ENCODE measurements around the gene SCYL1.

The SCYL1 gene

GRCh38 chr11:65524741-65525545 lies at the start of gene SCYL1:
Gene SCYL1, plus strand, starts transcription at chr11:65525083. Its CDS starts 71 bp downstream, at chr11:65525154.
- DNase-seq (ENCODE audit: low read depth in 2 of 2), result peak; percentile 82

GRCh38 chr11:65476632-65477148 lies 48.2 kb upstream of the SCYL1 start:
- DNase-seq (ENCODE audit: low read depth in 2 of 2), result no peak

- DNase-seq (ENCODE audit: low read depth in 2 of 2), result peak; percentile 83 to 93
Observed at GRCh38 chr11:65477149-65477965, 47.5 kb upstream of the SCYL1 start.

- DNase-seq (ENCODE audit: low read depth in 2 of 2), result no peak
Observed at GRCh38 chr11:65478388-65479183, 46.3 kb upstream of the SCYL1 start.

- DNase-seq (ENCODE audit: low read depth in 2 of 2), result no peak
Observed at GRCh38 chr11:65479184-65480145, 45.4 kb upstream of the SCYL1 start.

- DNase-seq (ENCODE audit: low read depth in 2 of 2), result no peak
Observed at GRCh38 chr11:65482306-65482850, 42.5 kb upstream of the SCYL1 start.

- no peak for DNase-seq (ENCODE audit: low read depth in 2 of 2)
Observed at GRCh38 chr11:65485920-65486219, 39.0 kb upstream of the SCYL1 start.

- no peak for DNase-seq (ENCODE audit: low read depth in 2 of 2)
Observed at GRCh38 chr11:65486570-65487466, 38.1 kb upstream of the SCYL1 start.

- no peak for DNase-seq (ENCODE audit: low read depth in 2 of 2)
Observed at GRCh38 chr11:65487467-65488272, 37.2 kb upstream of the SCYL1 start.

- no peak for DNase-seq (ENCODE audit: low read depth in 2 of 2)
Observed at GRCh38 chr11:65488273-65489034, 36.4 kb upstream of the SCYL1 start.

GRCh38 chr11:65489035-65489705 lies 35.7 kb upstream of the SCYL1 start:
- no peak for DNase-seq (ENCODE audit: low read depth in 2 of 2)

GRCh38 chr11:65489706-65490320 lies 35.1 kb upstream of the SCYL1 start:
- DNase-seq (ENCODE audit: low read depth in 2 of 2), result no peak

- DNase-seq (ENCODE audit: low read depth in 2 of 2), result no peak
Observed at GRCh38 chr11:65491163-65491465, 33.8 kb upstream of the SCYL1 start.

GRCh38 chr11:65491614-65492386 lies 33.1 kb upstream of the SCYL1 start:
- DNase-seq (ENCODE audit: low read depth in 2 of 2), result no peak

- DNase-seq (ENCODE audit: low read depth in 2 of 2), result no peak
Observed at GRCh38 chr11:65492387-65492636, 32.6 kb upstream of the SCYL1 start.

- no peak for DNase-seq (ENCODE audit: low read depth in 2 of 2)
Observed at GRCh38 chr11:65492637-65493366, 32.1 kb upstream of the SCYL1 start.
